ENCODE data around the gene TRIM6. TPM values are rescaled to one million over a fixed set of nuclear protein-coding genes. Genes with fewer than 3 reads are reported as not detected.
"Not testable (repeated sequence)": the region's sequence is repeated elsewhere in the genome, so short reads cannot be mapped to it uniquely, and the experiment has no call there.

TRIM6 gene
- total RNA-seq, 1 donor from 2014 or later: 10.1 TPM

DNA sequence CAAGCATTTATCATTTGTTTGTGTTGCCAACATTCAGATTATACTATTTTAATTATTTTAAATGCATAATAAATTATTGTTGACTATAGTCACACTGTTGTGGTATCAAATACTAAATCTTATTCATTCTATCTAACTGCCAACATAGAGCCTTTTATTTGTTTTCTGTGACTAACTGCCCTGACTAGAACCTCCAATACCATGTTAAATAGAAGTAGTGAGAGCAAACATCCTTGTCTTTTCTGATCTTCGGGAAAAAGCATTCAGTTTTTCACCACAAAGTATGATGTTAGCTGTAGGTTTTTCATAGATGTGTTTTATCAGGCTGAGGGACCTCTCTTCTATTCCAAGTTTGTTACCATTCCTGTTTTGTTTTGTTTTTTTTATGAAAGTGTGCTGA is 43.5 kb downstream of the TRIM6 start:
- DNase-seq (ENCODE audit: low spot score): no peak
- no peak overlapping the region for H3K4me3 Mint-ChIP-seq (ENCODE audit: unreplicated experiment)
- TF ChIP-seq, protein P1, sequence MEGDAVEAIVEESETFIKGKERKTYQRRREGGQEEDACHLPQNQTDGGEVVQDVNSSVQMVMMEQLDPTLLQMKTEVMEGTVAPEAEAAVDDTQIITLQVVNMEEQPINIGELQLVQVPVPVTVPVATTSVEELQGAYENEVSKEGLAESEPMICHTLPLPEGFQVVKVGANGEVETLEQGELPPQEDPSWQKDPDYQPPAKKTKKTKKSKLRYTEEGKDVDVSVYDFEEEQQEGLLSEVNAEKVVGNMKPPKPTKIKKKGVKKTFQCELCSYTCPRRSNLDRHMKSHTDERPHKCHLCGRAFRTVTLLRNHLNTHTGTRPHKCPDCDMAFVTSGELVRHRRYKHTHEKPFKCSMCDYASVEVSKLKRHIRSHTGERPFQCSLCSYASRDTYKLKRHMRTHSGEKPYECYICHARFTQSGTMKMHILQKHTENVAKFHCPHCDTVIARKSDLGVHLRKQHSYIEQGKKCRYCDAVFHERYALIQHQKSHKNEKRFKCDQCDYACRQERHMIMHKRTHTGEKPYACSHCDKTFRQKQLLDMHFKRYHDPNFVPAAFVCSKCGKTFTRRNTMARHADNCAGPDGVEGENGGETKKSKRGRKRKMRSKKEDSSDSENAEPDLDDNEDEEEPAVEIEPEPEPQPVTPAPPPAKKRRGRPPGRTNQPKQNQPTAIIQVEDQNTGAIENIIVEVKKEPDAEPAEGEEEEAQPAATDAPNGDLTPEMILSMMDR (IDR thresholded peaks at IDR 0.05; ENCODE audit: unreplicated experiment): no peak
- no peaks in the 10 kb centered on the region for H3K27me3 Mint-ChIP-seq (ENCODE audit: unreplicated experiment)
- H3K4me1 Mint-ChIP-seq (ENCODE audit: unreplicated experiment): no peaks in the 10 kb centered on the region
- H3K9me3 Mint-ChIP-seq (ENCODE audit: unreplicated experiment): no peaks in the 10 kb centered on the region
- no peak overlapping the region for H3K27ac Mint-ChIP-seq (ENCODE audit: unreplicated experiment)
- H3K36me3 Mint-ChIP-seq (ENCODE audit: low read depth, unreplicated experiment): peaks cover 30% of the 10 kb centered on the region

DNA sequence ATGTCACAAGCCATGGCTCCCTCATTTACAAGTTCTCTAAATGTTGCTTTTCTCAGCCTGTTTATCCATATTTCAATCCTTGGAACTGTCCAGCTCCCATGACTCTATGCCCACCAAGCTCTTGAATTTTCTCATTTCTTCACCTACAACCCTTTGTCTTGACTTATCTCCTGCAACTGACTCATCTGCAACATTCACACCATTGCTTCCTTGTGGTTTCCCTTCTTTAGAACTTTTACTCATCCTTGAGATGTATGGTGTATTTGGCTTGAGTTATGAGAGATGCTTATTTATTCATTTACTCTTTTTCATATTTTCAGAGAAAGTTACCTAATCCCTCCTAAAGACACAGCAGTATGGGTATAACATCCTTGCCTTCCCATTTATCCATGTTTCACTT is 47.1 kb downstream of the TRIM6 start:
- TF ChIP-seq, protein P1 (IDR thresholded peaks at IDR 0.05; ENCODE audit: unreplicated experiment): no peak

DNA sequence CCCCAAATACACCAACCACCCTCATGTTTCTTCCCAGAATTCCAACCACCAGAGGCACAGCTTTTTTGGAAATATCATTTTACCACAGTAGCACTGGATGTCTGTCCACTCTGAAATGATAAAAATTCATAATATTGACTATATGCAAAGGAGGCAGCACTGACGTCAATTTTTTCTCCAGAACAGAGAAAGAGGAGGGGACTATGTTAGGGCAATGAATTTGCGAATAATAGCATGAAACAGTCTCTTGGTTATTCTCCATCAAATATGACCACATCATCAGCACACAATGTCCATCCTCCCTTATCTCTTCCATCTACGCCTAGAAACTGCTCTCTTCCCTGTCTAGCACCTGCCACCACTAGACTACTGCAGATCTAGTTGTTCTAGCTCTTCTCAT is 49.7 kb downstream of the TRIM6 start:
- no peak for DNase-seq (ENCODE audit: low spot score)
- Mint-ChIP-seq H3K9me3 (ENCODE audit: unreplicated experiment) (no peaks in the 10 kb centered on the region), H3K36me3 (ENCODE audit: low read depth, unreplicated experiment) (peaks cover 26% of the 10 kb centered on the region), H3K27ac (ENCODE audit: unreplicated experiment) (no peak overlapping the region), H3K4me3 (ENCODE audit: unreplicated experiment) (no peak overlapping the region), H3K4me1 (ENCODE audit: unreplicated experiment) (no peaks in the 10 kb centered on the region), H3K27me3 (ENCODE audit: unreplicated experiment) (peaks cover 4% of the 10 kb centered on the region)
- TF ChIP-seq, protein P1 (IDR thresholded peaks at IDR 0.05; ENCODE audit: unreplicated experiment): no peak

More for the DNA sequence above, 47.1 kb downstream of the TRIM6 start:
- no peak for DNase-seq (ENCODE audit: low spot score)
- H3K27ac Mint-ChIP-seq (ENCODE audit: unreplicated experiment): no peak overlapping the region
- peaks cover 2% of the 10 kb centered on the region for H3K27me3 Mint-ChIP-seq (ENCODE audit: unreplicated experiment)
- H3K36me3 Mint-ChIP-seq (ENCODE audit: low read depth, unreplicated experiment): peaks cover 30% of the 10 kb centered on the region
- no peak overlapping the region for H3K4me3 Mint-ChIP-seq (ENCODE audit: unreplicated experiment)
- H3K4me1 Mint-ChIP-seq (ENCODE audit: unreplicated experiment): no peaks in the 10 kb centered on the region
- no peaks in the 10 kb centered on the region for H3K9me3 Mint-ChIP-seq (ENCODE audit: unreplicated experiment)

DNA sequence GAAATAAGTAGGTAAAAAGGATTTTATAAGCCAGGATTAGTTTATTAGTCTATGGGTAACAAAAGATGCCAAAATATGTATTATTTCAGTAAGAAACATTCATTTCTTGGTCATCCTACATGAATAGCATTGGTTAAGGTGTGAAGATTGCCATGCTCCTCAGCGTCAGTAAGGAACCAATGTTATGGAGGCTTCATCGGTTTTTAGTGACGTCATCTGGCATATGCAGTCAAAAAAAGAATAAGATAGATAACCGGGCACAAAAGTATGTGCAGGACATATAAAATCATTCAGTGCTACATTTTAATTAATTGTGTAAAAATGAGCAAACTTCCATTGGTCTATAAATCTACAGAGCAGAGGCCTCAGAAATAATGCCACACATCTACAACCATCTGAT is 59.0 kb downstream of the TRIM6 start:
- no peak for DNase-seq (ENCODE audit: low spot score)
- no peak overlapping the region for H3K4me3 Mint-ChIP-seq (ENCODE audit: unreplicated experiment)
- H3K4me1 Mint-ChIP-seq (ENCODE audit: unreplicated experiment): no peaks in the 10 kb centered on the region
- no peak overlapping the region for H3K27ac Mint-ChIP-seq (ENCODE audit: unreplicated experiment)
- TF ChIP-seq, protein P1 (IDR thresholded peaks at IDR 0.05; ENCODE audit: unreplicated experiment): no peak
- no peaks in the 10 kb centered on the region for H3K9me3 Mint-ChIP-seq (ENCODE audit: unreplicated experiment)
- H3K27me3 Mint-ChIP-seq (ENCODE audit: unreplicated experiment): peaks cover 19% of the 10 kb centered on the region
- H3K36me3 Mint-ChIP-seq (ENCODE audit: low read depth, unreplicated experiment): peaks cover 27% of the 10 kb centered on the region

DNA sequence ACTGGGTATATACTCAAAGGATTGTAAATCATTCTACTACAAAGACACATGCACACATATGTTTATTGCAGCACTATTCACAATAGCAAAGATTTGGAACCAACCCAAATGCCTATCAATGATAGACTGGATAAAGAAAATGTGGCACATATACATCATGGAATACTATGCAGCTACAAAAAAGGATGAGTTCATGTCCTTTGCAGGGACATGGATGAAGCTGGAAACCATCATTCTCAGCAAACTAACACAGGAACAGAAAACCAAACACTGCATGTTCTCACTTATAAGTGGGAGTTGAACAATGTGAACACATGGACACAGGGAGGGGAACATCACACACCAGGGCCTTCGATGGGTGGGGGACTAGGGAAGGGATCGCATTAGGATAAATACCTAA is 60.5 kb downstream of the TRIM6 start:
- H3K27me3 Mint-ChIP-seq (ENCODE audit: unreplicated experiment): peaks cover 11% of the 10 kb centered on the region
- H3K4me3 Mint-ChIP-seq (ENCODE audit: unreplicated experiment); H3K4me1 Mint-ChIP-seq (ENCODE audit: unreplicated experiment); H3K9me3 Mint-ChIP-seq (ENCODE audit: unreplicated experiment); DNase-seq (ENCODE audit: low spot score); H3K27ac Mint-ChIP-seq (ENCODE audit: unreplicated experiment): not testable (repeated sequence)
- H3K36me3 Mint-ChIP-seq (ENCODE audit: low read depth, unreplicated experiment): peaks cover 37% of the 10 kb centered on the region

DNA sequence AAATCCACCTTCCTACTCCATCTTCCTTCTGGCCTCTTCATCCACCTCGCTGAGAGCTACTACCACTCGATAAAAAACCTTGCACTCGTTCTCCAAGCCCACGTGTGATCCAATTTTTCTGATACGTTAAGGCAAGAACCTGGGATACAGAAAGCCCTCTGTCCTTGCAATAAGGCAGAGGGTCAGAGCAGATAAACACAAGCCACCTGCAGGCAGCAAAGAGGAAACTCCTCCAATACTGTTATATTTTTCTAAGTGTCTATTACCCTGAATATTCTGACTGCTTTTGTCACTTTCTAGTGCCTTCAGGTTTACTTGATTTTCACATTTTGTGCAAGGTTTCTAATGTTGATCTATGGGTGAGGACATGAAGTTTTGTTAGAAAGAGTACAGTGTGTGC is 61.9 kb downstream of the TRIM6 start:
- H3K4me1 Mint-ChIP-seq (ENCODE audit: unreplicated experiment): no peaks in the 10 kb centered on the region
- peaks cover 41% of the 10 kb centered on the region for H3K36me3 Mint-ChIP-seq (ENCODE audit: low read depth, unreplicated experiment)
- H3K27me3 Mint-ChIP-seq (ENCODE audit: unreplicated experiment): peaks cover 10% of the 10 kb centered on the region
- H3K4me3 Mint-ChIP-seq (ENCODE audit: unreplicated experiment): no peak overlapping the region
- H3K27ac Mint-ChIP-seq (ENCODE audit: unreplicated experiment): no peak overlapping the region
- DNase-seq (ENCODE audit: low spot score): no peak
- H3K9me3 Mint-ChIP-seq (ENCODE audit: unreplicated experiment): no peaks in the 10 kb centered on the region
- TF ChIP-seq, protein P1 (IDR thresholded peaks at IDR 0.05; ENCODE audit: unreplicated experiment): no peak
